ENCODE measurements around the gene ALG9.

The ALG9 gene

GRCh38 chr11:111906680-111907079 lies 35.3 kb upstream of the ALG9 start (continued):
- TF ChIP-seq ZNF645 (tag by site-specific recombination; IDR thresholded peaks at IDR 0.05) (no peak), ZNF529 (tag by site-specific recombination; IDR thresholded peaks at IDR 0.05; ENCODE audit: insufficient replicate concordance) (no peak), MYNN (tag by site-specific recombination; IDR thresholded peaks at IDR 0.05; ENCODE audit: borderline replicate concordance) (no peak), ZNF560 (tag by site-specific recombination; IDR thresholded peaks at IDR 0.05; ENCODE audit: borderline replicate concordance) (no peak)

- H3K4me1 ChIP-seq (ENCODE audit: control insufficient read depth, insufficient read depth, low read length), result no peaks in the 10 kb centered on the region
- no peaks in the 10 kb centered on the region for H3K36me3 ChIP-seq (ENCODE audit: control insufficient read depth in 2 of 2, insufficient read depth in 1 of 2, low read length in 2 of 2)
- no peak for TF ChIP-seq MEIS1 (CRISPR knock-in tag; IDR thresholded peaks at IDR 0.05; ENCODE audit: borderline replicate concordance)
- TF ChIP-seq ZNF280D (tag by site-specific recombination; IDR thresholded peaks at IDR 0.05), result no peak
- no peak for TF ChIP-seq ZNF785 (tag by site-specific recombination; IDR thresholded peaks at IDR 0.05)
- no peak for TF ChIP-seq SALL2 (tag by site-specific recombination; IDR thresholded peaks at IDR 0.05; ENCODE audit: borderline replicate concordance)
- no peak for TF ChIP-seq ZNF639 (tag by site-specific recombination; IDR thresholded peaks at IDR 0.05)
- no peak for TF ChIP-seq ZNF645 (tag by site-specific recombination; IDR thresholded peaks at IDR 0.05)
- TF ChIP-seq ZNF391 (tag by site-specific recombination; IDR thresholded peaks at IDR 0.05; ENCODE audit: borderline replicate concordance, low read depth), result no peak
- no peak for TF ChIP-seq ZNF585B (tag by site-specific recombination; IDR thresholded peaks at IDR 0.05)
- TF ChIP-seq ZNF558 (tag by site-specific recombination; IDR thresholded peaks at IDR 0.05), result no peak
- no peak for TF ChIP-seq ZNF596 (tag by site-specific recombination; IDR thresholded peaks at IDR 0.05)
- no peak for TF ChIP-seq ZBTB20 (tag by site-specific recombination; IDR thresholded peaks at IDR 0.05)
- TF ChIP-seq FEZF1 (tag by site-specific recombination; IDR thresholded peaks at IDR 0.05), result no peak
- TF ChIP-seq IKZF3 (tag by site-specific recombination; IDR thresholded peaks at IDR 0.05), result no peak
- TF ChIP-seq YY2 (tag by site-specific recombination; IDR thresholded peaks at IDR 0.05), result no peak
- TF ChIP-seq ZNF18 (tag by site-specific recombination; IDR thresholded peaks at IDR 0.05), result no peak
- no peak for TF ChIP-seq TRIM28 (IDR thresholded peaks at IDR 0.05; ENCODE audit: borderline replicate concordance, low read length)
- H3K9me3 ChIP-seq (ENCODE audit: control insufficient read depth, insufficient read depth, low read depth, low read length), result no peaks in the 10 kb centered on the region
- ChIA-PET CTCF (no interaction called here), POLR2A (no interaction called here)
- H3K4me3 ChIP-seq (ENCODE audit: low read depth, low read length), result no peak overlapping the region
- no peak overlapping the region for H3K27ac ChIP-seq (ENCODE audit: extremely low read depth, low read depth, low read length)
Observed at GRCh38 chr11:111905411-111905810, 34.0 kb upstream of the ALG9 start.

All from HEK293 (cell line).